BE2C (cell line): ENCODE results near the gene ACBD6.

Experiments
- DNase-seq: peaks from one replicate; pipeline ENCODE4 v3.0.0-alpha.2; 2020
- H3K27me3 ChIP-seq: fragments of 250-450 bp; sonication (Bioruptor Pico); 2 replicates; pipeline ENCODE4 v1.5.1; 2020; ENCODE audit warnings: mild to moderate bottlenecking
- H3K36me3 ChIP-seq: fragments of 250-450 bp; sonication (Bioruptor Pico); 2 replicates; pipeline ENCODE4 v1.5.1; 2020; ENCODE audit warnings: mild to moderate bottlenecking
- H3K4me1 ChIP-seq: fragments of 250-450 bp; sonication (Bioruptor Pico); 2 replicates; pipeline ENCODE4 v1.5.1; 2020
- H3K4me3 ChIP-seq: 2 replicates; pipeline ENCODE4 v1.5.1; 2011; ENCODE audit warnings: low read depth, low read length
- H3K9me3 ChIP-seq: fragments of 250-450 bp; sonication (Bioruptor Pico); 2 replicates; pipeline ENCODE4 v1.5.1; 2020
- TF ChIP-seq, protein P1 (sequence below): IDR thresholded peaks from 2 replicates; pipeline ENCODE4 v1.5.1; 2012; ENCODE audit warnings: mild to moderate bottlenecking, low read depth, low read length

ACBD6 gene

DNA sequence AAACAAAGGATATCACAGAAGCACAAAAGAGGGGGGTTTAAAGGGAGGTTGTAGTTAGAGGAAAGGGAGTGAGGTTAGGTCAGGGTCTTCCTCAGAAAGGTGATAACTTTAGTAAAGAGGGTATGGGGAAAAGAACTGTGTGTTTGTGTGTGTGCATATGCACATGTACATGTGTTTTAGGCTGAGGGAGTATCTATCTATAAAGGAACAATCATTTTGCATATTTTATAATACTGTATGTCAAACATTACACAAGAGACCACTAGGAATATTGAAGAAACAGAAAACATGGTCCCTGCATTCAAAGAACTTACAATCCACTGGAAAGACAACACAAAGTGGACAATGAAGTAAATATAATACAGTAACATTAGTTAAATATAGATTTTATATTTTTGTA is 132.2 kb downstream of the ACBD6 start:
- Histone ChIP-seq H3K9me3 (no peaks in the 10 kb centered on the region), H3K4me3 (no peak overlapping the region), H3K4me1 (peaks cover 3% of the 10 kb centered on the region), H3K27me3 (no peaks in the 10 kb centered on the region), H3K36me3 (no peaks in the 10 kb centered on the region)
- TF ChIP-seq, protein P1, sequence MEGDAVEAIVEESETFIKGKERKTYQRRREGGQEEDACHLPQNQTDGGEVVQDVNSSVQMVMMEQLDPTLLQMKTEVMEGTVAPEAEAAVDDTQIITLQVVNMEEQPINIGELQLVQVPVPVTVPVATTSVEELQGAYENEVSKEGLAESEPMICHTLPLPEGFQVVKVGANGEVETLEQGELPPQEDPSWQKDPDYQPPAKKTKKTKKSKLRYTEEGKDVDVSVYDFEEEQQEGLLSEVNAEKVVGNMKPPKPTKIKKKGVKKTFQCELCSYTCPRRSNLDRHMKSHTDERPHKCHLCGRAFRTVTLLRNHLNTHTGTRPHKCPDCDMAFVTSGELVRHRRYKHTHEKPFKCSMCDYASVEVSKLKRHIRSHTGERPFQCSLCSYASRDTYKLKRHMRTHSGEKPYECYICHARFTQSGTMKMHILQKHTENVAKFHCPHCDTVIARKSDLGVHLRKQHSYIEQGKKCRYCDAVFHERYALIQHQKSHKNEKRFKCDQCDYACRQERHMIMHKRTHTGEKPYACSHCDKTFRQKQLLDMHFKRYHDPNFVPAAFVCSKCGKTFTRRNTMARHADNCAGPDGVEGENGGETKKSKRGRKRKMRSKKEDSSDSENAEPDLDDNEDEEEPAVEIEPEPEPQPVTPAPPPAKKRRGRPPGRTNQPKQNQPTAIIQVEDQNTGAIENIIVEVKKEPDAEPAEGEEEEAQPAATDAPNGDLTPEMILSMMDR, result no peak
- DNase-seq, result no peak

DNA sequence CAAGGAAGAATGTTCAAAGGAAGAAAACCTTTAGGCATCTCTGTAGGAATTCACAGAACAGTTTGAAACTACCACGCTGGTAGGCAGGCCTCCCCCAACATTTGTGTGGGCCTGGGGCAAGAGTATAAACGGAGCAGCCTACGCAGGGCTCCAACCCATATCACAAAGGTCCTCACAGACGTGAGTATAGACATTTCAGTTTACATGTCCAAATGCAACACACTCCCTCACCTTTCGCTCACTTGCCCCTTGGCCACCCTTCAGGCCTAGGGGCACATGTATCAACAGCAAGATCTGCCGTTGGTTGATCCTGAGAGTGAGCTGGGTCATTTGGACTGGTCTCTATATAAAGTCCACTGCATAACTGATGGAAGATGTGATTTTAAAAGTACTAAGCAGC is 133.3 kb downstream of the ACBD6 start:
- Histone ChIP-seq H3K27me3 (no peaks in the 10 kb centered on the region), H3K36me3 (no peaks in the 10 kb centered on the region), H3K9me3 (no peaks in the 10 kb centered on the region), H3K4me3 (no peak overlapping the region), H3K4me1 (peaks cover 3% of the 10 kb centered on the region)
- DNase-seq, result no peak
- TF ChIP-seq, protein P1, result no peak

DNA sequence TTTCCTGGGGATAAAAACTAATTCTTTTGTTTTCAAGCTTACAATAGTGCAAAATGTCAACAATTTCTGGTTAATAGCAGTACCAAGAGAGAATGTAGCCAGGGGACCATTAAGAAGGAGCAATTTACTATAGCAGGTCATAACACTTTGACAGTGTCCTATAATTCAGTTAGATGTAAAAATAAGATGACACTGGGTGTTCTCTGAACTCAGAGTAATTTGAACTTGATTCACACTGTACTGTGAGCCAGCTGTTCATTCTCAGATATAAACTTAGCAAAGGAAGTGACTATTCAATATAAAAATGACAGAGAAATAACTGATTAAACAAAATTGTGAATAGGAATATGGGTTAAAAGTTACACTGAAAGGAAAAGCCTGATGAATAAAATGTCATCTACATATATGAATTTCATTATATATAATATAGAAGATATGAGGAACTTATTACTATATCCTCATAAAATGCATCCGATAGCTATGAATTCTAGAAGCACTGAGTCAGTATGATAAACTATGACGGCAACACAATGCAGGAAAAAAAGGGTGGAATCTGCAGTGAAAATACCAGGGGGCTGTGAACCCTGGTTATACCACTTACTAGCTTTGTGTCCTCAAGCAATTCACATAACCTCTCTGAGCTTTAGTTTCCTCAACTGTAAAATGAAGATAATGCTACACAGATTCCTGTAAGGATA is 135.9 kb downstream of the ACBD6 start:
- DNase-seq, result no peak
- no peaks in the 10 kb centered on the region for H3K36me3 ChIP-seq
- no peaks in the 10 kb centered on the region for H3K9me3 ChIP-seq
- TF ChIP-seq, protein P1, result no peak
- H3K4me3 ChIP-seq, result no peak overlapping the region
- H3K4me1 ChIP-seq, result peaks cover 3% of the 10 kb centered on the region
- no peaks in the 10 kb centered on the region for H3K27me3 ChIP-seq

DNA sequence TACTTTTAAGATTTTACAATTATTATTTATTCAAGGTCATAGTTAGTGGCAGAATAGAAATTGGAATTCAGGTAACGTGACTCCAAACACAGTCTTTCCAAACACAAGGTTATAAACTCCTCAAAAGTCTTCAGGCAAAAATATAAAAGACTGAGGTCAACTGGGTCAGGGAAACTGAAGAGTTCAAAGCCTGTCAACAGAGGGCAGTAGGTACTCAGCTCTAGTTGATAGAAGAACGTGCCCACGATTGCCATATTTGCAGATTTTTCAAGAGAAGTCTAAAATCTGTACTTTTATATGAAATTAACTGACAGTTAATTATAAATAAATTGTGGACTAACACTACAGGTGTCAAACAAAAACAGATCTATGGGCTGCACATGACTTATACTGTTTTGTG is 137.3 kb downstream of the ACBD6 start:
- Histone ChIP-seq H3K36me3 (no peaks in the 10 kb centered on the region), H3K27me3 (no peaks in the 10 kb centered on the region), H3K4me3 (no peak overlapping the region), H3K9me3 (no peaks in the 10 kb centered on the region), H3K4me1 (peaks cover 6% of the 10 kb centered on the region)
- TF ChIP-seq, protein P1, result peak; percentile 70
- no peak for DNase-seq

DNA sequence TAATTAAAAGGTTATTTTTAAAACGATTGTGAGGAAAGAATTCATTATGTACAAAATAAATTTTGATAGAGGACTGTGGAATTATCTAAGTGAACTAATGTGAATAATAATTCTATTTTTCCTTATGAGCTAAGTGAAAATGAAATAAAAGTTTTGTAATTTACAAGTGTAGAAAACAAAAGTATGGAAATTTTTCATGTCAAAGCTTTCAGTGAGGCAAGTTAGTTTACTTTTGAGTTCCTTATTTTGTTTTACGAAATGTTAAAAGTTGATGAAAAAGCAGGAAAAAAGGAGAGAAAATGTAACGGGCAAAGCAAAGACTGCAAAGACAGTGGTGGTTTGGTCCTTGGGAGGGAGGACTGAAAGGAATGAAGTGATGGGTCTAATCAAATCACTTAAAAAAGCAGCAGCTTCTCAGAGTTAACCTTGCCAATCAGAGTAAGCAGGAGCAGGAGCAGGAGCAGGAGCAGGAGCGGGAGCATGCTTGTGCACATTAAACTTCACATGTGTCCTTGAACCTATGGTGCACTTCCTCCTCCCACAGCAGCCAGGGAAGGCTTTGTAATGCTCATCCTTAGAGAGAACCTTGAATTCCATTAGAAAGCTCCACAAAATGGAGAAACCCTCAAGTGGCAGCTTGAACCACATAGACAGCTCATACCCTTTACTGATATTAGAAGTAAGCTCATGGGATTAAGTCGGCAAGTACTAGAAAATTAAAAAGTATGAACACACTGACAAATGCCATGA is 139.0 kb downstream of the ACBD6 start:
- Histone ChIP-seq H3K36me3 (no peaks in the 10 kb centered on the region), H3K27me3 (no peaks in the 10 kb centered on the region), H3K4me3 (no peak overlapping the region), H3K4me1 (peaks cover 10% of the 10 kb centered on the region), H3K9me3 (no peaks in the 10 kb centered on the region)
- no peak for DNase-seq
- TF ChIP-seq, protein P1, result no peak
